H1 (cell line): ENCODE results near the gene LGI4. TPM values are rescaled to one million over a fixed set of nuclear protein-coding genes. Genes with fewer than 3 reads are reported as not detected.

ENCODE experiments used
- CTCF ChIA-PET: fragments of 300-600 bp; sonication (Branson Sonifier 250); formaldehyde crosslinking; loops from one replicate; lab custom pipeline; 2021; ENCODE audit not compliant: partially characterized antibody; lab: Charles Lee
- POLR2A ChIA-PET: fragments of 300-600 bp; sonication (Branson Sonifier 250); formaldehyde crosslinking; loops from one replicate; lab custom pipeline; 2021; ENCODE audit warnings: inconsistent platforms; ENCODE audit not compliant: partially characterized antibody; lab: Charles Lee
- DNase-seq, 2 experiments: peaks; one replicate each; pipeline versions ENCODE4 v3.0.0 to v3.0.0-alpha.2; 2010 to 2022; ENCODE audit warnings: low spot score in 2 of 2, low read depth in 1 of 2, mixed read lengths in 1 of 2
- FAIRE-seq: peaks from 2 replicates; lab custom pipeline; 2011; peaks lifted over from hg19 to GRCh38; lab: Jason Lieb, UNC
- H2AFZ ChIP-seq: 2 replicates; pipeline ENCODE4 v1.8.1; 2012; ENCODE audit warnings: low read length, inconsistent platforms
- H2AK5ac ChIP-seq: 2 replicates; pipeline ENCODE4 v1.6.1; 2013; ENCODE audit warnings: low read depth, low read length
- H2BK120ac ChIP-seq: replicated peaks from 2 replicates; pipeline ENCODE3; 2013; ENCODE audit warnings: low read depth, low read length, inconsistent platforms
- H2BK12ac ChIP-seq: 2 replicates; pipeline ENCODE4 v1.6.1; 2013; ENCODE audit warnings: low read depth, low read length
- H2BK15ac ChIP-seq: 2 replicates; pipeline ENCODE4 v1.6.1; 2013; ENCODE audit warnings: low read length
- H2BK20ac ChIP-seq: 2 replicates; pipeline ENCODE4 v1.6.1; 2013; ENCODE audit warnings: low read length
- H2BK5ac ChIP-seq: 2 replicates; pipeline ENCODE4 v1.6.1; 2013; ENCODE audit warnings: low read depth, low read length
- H3K14ac ChIP-seq: 2 replicates; pipeline ENCODE4 v1.6.1; 2013; ENCODE audit warnings: inconsistent platforms; ENCODE audit not compliant: insufficient read length
- H3K18ac ChIP-seq: 2 replicates; pipeline ENCODE4 v1.6.1; 2013; ENCODE audit warnings: low read length; ENCODE audit errors: extremely low read depth
- H3K23ac ChIP-seq: 2 replicates; pipeline ENCODE4 v1.6.1; 2013; ENCODE audit warnings: inconsistent platforms; ENCODE audit not compliant: insufficient read length
- H3K23me2 ChIP-seq: 2 replicates; pipeline ENCODE4 v1.6.1; 2013; ENCODE audit warnings: low read depth, low read length
- H3K27ac ChIP-seq: 2 replicates; pipeline ENCODE4 v1.6.1; 2011; ENCODE audit warnings: low read depth, low read length, inconsistent platforms
- H3K27me3 ChIP-seq, 4 experiments: replicated peaks in 1 of 4; 1 replicate in 1 of 4; 2 replicates in 3 of 4; pipeline versions ENCODE4 v1.6.1 to v1.8.1; 2011 to 2013; ENCODE audit warnings: low read length in 3 of 4, mild to moderate bottlenecking in 3 of 4, inconsistent platforms in 2 of 4, mixed read lengths in 2 of 4, moderate library complexity in 1 of 4; ENCODE audit not compliant: control insufficient read depth in 3 of 4, insufficient read depth in 3 of 4; ENCODE audit errors: extremely low read depth in 1 of 4
- H3K36me3 ChIP-seq, 4 experiments: 2 replicates each; pipeline versions ENCODE4 v1.6.1 to v1.8.1; 2011 to 2013; ENCODE audit warnings: mild to moderate bottlenecking in 4 of 4, low read length in 3 of 4, moderate library complexity in 2 of 4, control low read depth in 1 of 4, inconsistent platforms in 1 of 4; ENCODE audit not compliant: insufficient read depth in 4 of 4, control insufficient read depth in 2 of 4
- H3K4ac ChIP-seq: replicated peaks from 2 replicates; pipeline ENCODE3; 2013; ENCODE audit warnings: low read length, low read depth, mixed read lengths, inconsistent platforms; ENCODE audit not compliant: insufficient read length
- H3K4me1 ChIP-seq, 4 experiments: replicated peaks in 1 of 4; 1 replicate in 1 of 4; 2 replicates in 3 of 4; pipeline versions ENCODE4 v1.6.1 to v1.8.1; 2011 to 2013; ENCODE audit warnings: low read length in 3 of 4, inconsistent platforms in 2 of 4, mixed read lengths in 1 of 4; ENCODE audit not compliant: insufficient read depth in 4 of 4, control insufficient read depth in 3 of 4
- H3K4me2 ChIP-seq, 2 experiments: 2 replicates each; pipeline versions ENCODE4 v1.6.1 to v1.8.1; 2011 to 2013; ENCODE audit warnings: low read depth in 2 of 2, low read length in 2 of 2, control low read depth in 1 of 2, inconsistent platforms in 1 of 2, mild to moderate bottlenecking in 1 of 2; ENCODE audit not compliant: insufficient read depth in 1 of 2
- H3K4me3 ChIP-seq, 4 experiments: fragments of 200-600, 300-600 bp in 1 of 4; sonication (generic), shearing (Covaris generic), sonication (Bioruptor Twin) in 1 of 4; 2 replicates each; pipeline versions ENCODE4 v1.5.1 to v1.8.1; 2011 to 2016; ENCODE audit warnings: low read length in 4 of 4, low read depth in 3 of 4, control low read depth in 2 of 4, inconsistent platforms in 2 of 4, mild to moderate bottlenecking in 2 of 4, mixed read lengths in 1 of 4, moderate library complexity in 1 of 4; ENCODE audit not compliant: insufficient read depth in 2 of 4; ENCODE audit errors: extremely low read depth in 1 of 4
- H3K56ac ChIP-seq: replicated peaks from 2 replicates; pipeline ENCODE3; 2013; ENCODE audit warnings: low read depth, mild to moderate bottlenecking, mixed read lengths, low read length, inconsistent platforms; ENCODE audit not compliant: insufficient read length
- H3K79me1 ChIP-seq: 2 replicates; pipeline ENCODE4 v1.6.1; 2013; ENCODE audit warnings: low read depth, low read length, control low read depth
- H3K79me2 ChIP-seq, 2 experiments: 2 replicates each; pipeline versions ENCODE4 v1.6.1 to v1.8.1; 2012 to 2013; ENCODE audit warnings: low read length in 2 of 2, mild to moderate bottlenecking in 2 of 2, inconsistent platforms in 1 of 2; ENCODE audit not compliant: insufficient read depth in 2 of 2, control insufficient read depth in 1 of 2
- H3K9ac ChIP-seq, 4 experiments: replicated peaks in 1 of 4; 1 replicate in 1 of 4; 2 replicates in 3 of 4; pipeline versions ENCODE4 v1.6.1 to v1.8.1; 2011 to 2013; ENCODE audit warnings: low read depth in 3 of 4, low read length in 3 of 4, control low read depth in 2 of 4, mild to moderate bottlenecking in 2 of 4, moderate library complexity in 2 of 4, inconsistent platforms in 1 of 4; ENCODE audit errors: extremely low read depth in 1 of 4
- H3K9me3 ChIP-seq, 2 experiments: 2 replicates each; pipeline versions ENCODE4 v1.6.1 to v1.8.1; 2012 to 2013; ENCODE audit warnings: mild to moderate bottlenecking in 2 of 2, moderate library complexity in 2 of 2, control low read depth in 1 of 2, inconsistent platforms in 1 of 2, low read depth in 1 of 2, low read length in 1 of 2, mixed read lengths in 1 of 2; ENCODE audit not compliant: insufficient read depth in 2 of 2
- H4K20me1 ChIP-seq, 2 experiments: replicated peaks in 1 of 2; 2 replicates each; pipeline versions ENCODE3 to v1.8.1; 2011 to 2013; ENCODE audit warnings: inconsistent platforms in 2 of 2, low read length in 2 of 2, mild to moderate bottlenecking in 1 of 2; ENCODE audit not compliant: insufficient read depth in 2 of 2, control insufficient read depth in 1 of 2
- H4K5ac ChIP-seq: 2 replicates; pipeline ENCODE4 v1.6.1; 2013; ENCODE audit warnings: low read length, low read depth, mixed read lengths, inconsistent platforms; ENCODE audit not compliant: insufficient read length
- H4K8ac ChIP-seq: 2 replicates; pipeline ENCODE4 v1.8.0; 2013; ENCODE audit warnings: mild to moderate bottlenecking, moderate library complexity, low read length, inconsistent platforms; ENCODE audit not compliant: insufficient read depth; ENCODE audit errors: extremely low read depth
- H4K91ac ChIP-seq: replicated peaks from 2 replicates; pipeline ENCODE3; 2013; ENCODE audit warnings: low read length, mixed read lengths, inconsistent platforms; ENCODE audit not compliant: insufficient read length
- CHD2 ChIP-seq: IDR thresholded peaks from 2 replicates; pipeline ENCODE4 v1.6.1; 2012; ENCODE audit warnings: low read length, improper control_type of control experiment
- E2F6 ChIP-seq: IDR thresholded peaks from 2 replicates; pipeline ENCODE4 v1.6.1; 2012; ENCODE audit warnings: inconsistent platforms
- JUND ChIP-seq: IDR thresholded peaks from 2 replicates; pipeline ENCODE4 v1.6.1; 2011; ENCODE audit warnings: mild to moderate bottlenecking, improper control_type of control experiment, low read length
- SIX5 ChIP-seq: IDR thresholded peaks from 2 replicates; pipeline ENCODE4 v1.6.1; 2011; ENCODE audit warnings: mild to moderate bottlenecking, low read depth, low read length
- SP4 ChIP-seq: IDR thresholded peaks from 2 replicates; pipeline ENCODE4 v1.6.1; 2012; ENCODE audit warnings: low read length, inconsistent platforms
- SRF ChIP-seq: IDR thresholded peaks from 2 replicates; pipeline ENCODE4 v1.6.1; 2011; ENCODE audit warnings: mild to moderate bottlenecking, low read depth, low read length, moderate library complexity
- TAF7 ChIP-seq: optimal IDR thresholded peaks from 2 replicates; pipeline ENCODE3; 2011; ENCODE audit warnings: low read depth, mild to moderate bottlenecking, inconsistent platforms, low read length, moderate library complexity, borderline replicate concordance
- whole genome bisulfite sequencing, 2 experiments: shearing (Covaris generic) in 1 of 2; methylation state at CpG; one replicate each; pipeline versions ENCODE4 v1.1.6 to v1.1.7; 2013 to 2015; ENCODE audit warnings: low lambda C conversion rate in 2 of 2, mixed read lengths in 2 of 2, inconsistent platforms in 1 of 2, low coverage in 1 of 2, missing lambda C conversion rate in 1 of 2; ENCODE audit not compliant: insufficient replicate concordance in 2 of 2, insufficient coverage in 1 of 2, insufficient read length in 1 of 2; ENCODE audit errors: extremely low coverage in 1 of 2, missing lambda C conversion rate in 1 of 2; 5-methylcytosine and 5-hydroxymethylcytosine counted together
- polyA plus RNA-seq, 7 experiments: library from polyadenylated mRNA; depleted of rRNA in 3 of 7; stranded (reverse) in 5 of 7; unstranded in 2 of 7; fragments of >200 nt in 5 of 7; fragments of 200-250 nt in 2 of 7; gene quantifications; 1 replicate in 5 of 7; 2 replicates in 1 of 7; 4 replicates in 1 of 7; pipeline versions ENCODE4 v1.2.1 to v1.2.3, GENCODE V29; 2011 to 2013; ENCODE audit warnings: missing spikeins in 2 of 7, mixed read lengths in 2 of 7
- total RNA-seq: library from RNA; stranded (reverse); fragmentation: NEBNext Ultra II Directional; extraction: Animal tissue kit (Norgen Biotek cat#: 25700); gene quantifications from 2 replicates; pipeline ENCODE4 v1.2.1, GENCODE V29; 2021

Gene LGI4
- total and polyA plus RNA-seq, 2 of the 8 experiments (the other 6 are each of a cell fraction or from before 2014, with no cell fraction given) = 2.0 to 8.2 TPM

GRCh38 chr19:35118268-35119020 lies 16.4 kb downstream of the LGI4 start:
- H3K4ac ChIP-seq = no peak overlapping the region
- no peaks in the 10 kb centered on the region for H3K23me2 ChIP-seq
- no peak overlapping the region for H3K23ac ChIP-seq
- H4K8ac ChIP-seq = no peak overlapping the region
- TF ChIP-seq SP4 = no peak
- TF ChIP-seq E2F6 = no peak
- TF ChIP-seq SIX5 = no peak
- TF ChIP-seq TAF7 = no peak
- no peak for TF ChIP-seq CHD2
- no peak for TF ChIP-seq SRF
- TF ChIP-seq JUND = no peak
- CTCF ChIA-PET = interaction anchor here (1.1 to 6.9 kb wide), 6 partner anchors 20 to 155 kb away, joined by 3 to 154 read pairs (median 4); partner anchors contain the start of genes FXYD1, FXYD7 and LGI4
- no peak overlapping the region for H3K4me3 ChIP-seq
- H2AK5ac ChIP-seq = no peak overlapping the region
- H3K4me2 ChIP-seq = no peak overlapping the region
- H3K9me3 ChIP-seq = no peaks in the 10 kb centered on the region
- H3K4me1 ChIP-seq = peaks cover 3 to 26% (median 17%) of the 10 kb centered on the region in 4 experiments
- no peaks in the 10 kb centered on the region for H3K79me2 ChIP-seq
- no peaks in the 10 kb centered on the region for H4K20me1 ChIP-seq
- peak overlapping the region; percentile 90; the same call in 1 of the 2 replicates for H2BK12ac ChIP-seq
- peaks cover 0 to 2% (median 0%) of the 10 kb centered on the region in 4 experiments; a peak in 1 of 7 replicates for H3K27me3 ChIP-seq
- H2BK120ac ChIP-seq = no peak overlapping the region
- FAIRE-seq (no peak), DNase-seq (no peak)
- H3K18ac ChIP-seq = peak overlapping the region; percentile 19; the same call in 1 of the 2 replicates
- POLR2A ChIA-PET = interaction anchor here (1.2 to 2.6 kb wide), 5 partner anchors 9 to 62 kb away, joined by 3 to 9 read pairs (median 5); partner anchors contain the start of genes FXYD7 and LGI4
- no peak overlapping the region for H3K56ac ChIP-seq
- no peak overlapping the region for H4K5ac ChIP-seq
- H2BK15ac ChIP-seq = no peak overlapping the region
- H3K36me3 ChIP-seq = no peaks in the 10 kb centered on the region
- no peak overlapping the region for H2BK20ac ChIP-seq
- no peak overlapping the region for H3K9ac ChIP-seq
- no peak overlapping the region for H3K27ac ChIP-seq
- no peaks in the 10 kb centered on the region for H3K79me1 ChIP-seq
- no peak overlapping the region for H2AFZ ChIP-seq
- no peak overlapping the region for H2BK5ac ChIP-seq
- no peak overlapping the region for H3K14ac ChIP-seq
- 87% methylated on average over 12 of the region's 13 CpGs; no CpG with 5 or more reads in 1 of the 2 experiments for WGBS, 2 experiments
- peak overlapping the region; percentile 56 for H4K91ac ChIP-seq
